Activated T-cell treated with anti-CD3 and anti-CD28 coated beads, Interleukin-2, amount 50 U/mL, for 1 hour (primary cell): ENCODE measurements around the gene SLC26A1.

Source experiments
- DNase-seq: peaks from one replicate; pipeline ENCODE4 v3.0.0-alpha.2; 2020

Gene SLC26A1

GRCh38 chr4:993111-994029 lies at the start of gene SLC26A1:
Gene SLC26A1 (minus strand): TSS chr4:993404. CDS start chr4:991703, 1,701 bp downstream.
- DNase-seq, result no peak

- no peak for DNase-seq
Measured at GRCh38 chr4:1042352-1043055, 49.3 kb upstream of the SLC26A1 start.

GRCh38 chr4:1041936-1042330 lies 48.7 kb upstream of the SLC26A1 start:
- no peak for DNase-seq

- no peak for DNase-seq
Measured at GRCh38 chr4:1041147-1041935, 48.1 kb upstream of the SLC26A1 start.

- DNase-seq, result no peak
Measured at GRCh38 chr4:1040344-1041146, 47.3 kb upstream of the SLC26A1 start.

GRCh38 chr4:1039493-1040343 lies 46.5 kb upstream of the SLC26A1 start:
- no peak for DNase-seq

GRCh38 chr4:1038948-1039492 lies 45.8 kb upstream of the SLC26A1 start:
- no peak for DNase-seq

GRCh38 chr4:1036976-1037810 lies 44.0 kb upstream of the SLC26A1 start:
- DNase-seq, result no peak

GRCh38 chr4:1036095-1036494 lies 42.9 kb upstream of the SLC26A1 start:
- no peak for DNase-seq

- DNase-seq, result no peak
Measured at GRCh38 chr4:1035510-1035909, 42.3 kb upstream of the SLC26A1 start.

- no peak for DNase-seq
Measured at GRCh38 chr4:1033840-1034551, 40.8 kb upstream of the SLC26A1 start.

- DNase-seq, result no peak
Measured at GRCh38 chr4:1032861-1033260, 39.7 kb upstream of the SLC26A1 start.

GRCh38 chr4:1031956-1032795 lies 39.0 kb upstream of the SLC26A1 start:
- no peak for DNase-seq

GRCh38 chr4:1031346-1031745 lies 38.1 kb upstream of the SLC26A1 start:
- no peak for DNase-seq

- no peak for DNase-seq
Measured at GRCh38 chr4:1030559-1030958, 37.4 kb upstream of the SLC26A1 start.

- no peak for DNase-seq
Measured at GRCh38 chr4:1030031-1030430, 36.8 kb upstream of the SLC26A1 start.

GRCh38 chr4:1029529-1029928 lies 36.3 kb upstream of the SLC26A1 start:
- no peak for DNase-seq

GRCh38 chr4:1028574-1029220 lies 35.5 kb upstream of the SLC26A1 start:
- DNase-seq, result no peak
